Measurements from ENCODE around the gene PRSS23.

GRCh38 chr11:86795949-86796348, 4.4 kb upstream of the PRSS23 start:
- no peak for TF ChIP-seq CREB5 (CRISPR knock-in tag; IDR thresholded peaks at IDR 0.05; ENCODE audit: low read depth)
- TF ChIP-seq TCF4 (CRISPR knock-in tag; IDR thresholded peaks at IDR 0.05; ENCODE audit: borderline replicate concordance): no peak
- TF ChIP-seq RARB (CRISPR knock-in tag; IDR thresholded peaks at IDR 0.05): no peak
- TF ChIP-seq ARNTL (CRISPR knock-in tag; IDR thresholded peaks at IDR 0.05; ENCODE audit: borderline replicate concordance, low read depth): no peak
- no peak for TF ChIP-seq SNAI2 (CRISPR knock-in tag; IDR thresholded peaks at IDR 0.05)
- no peak for TF ChIP-seq ZFP3 (CRISPR knock-in tag; IDR thresholded peaks at IDR 0.05)
- TF ChIP-seq ZFP30 (CRISPR knock-in tag; IDR thresholded peaks at IDR 0.05): no peak
- no peak for TF ChIP-seq BACH2 (CRISPR knock-in tag; IDR thresholded peaks at IDR 0.05; ENCODE audit: borderline replicate concordance)
- TF ChIP-seq, protein P1, sequence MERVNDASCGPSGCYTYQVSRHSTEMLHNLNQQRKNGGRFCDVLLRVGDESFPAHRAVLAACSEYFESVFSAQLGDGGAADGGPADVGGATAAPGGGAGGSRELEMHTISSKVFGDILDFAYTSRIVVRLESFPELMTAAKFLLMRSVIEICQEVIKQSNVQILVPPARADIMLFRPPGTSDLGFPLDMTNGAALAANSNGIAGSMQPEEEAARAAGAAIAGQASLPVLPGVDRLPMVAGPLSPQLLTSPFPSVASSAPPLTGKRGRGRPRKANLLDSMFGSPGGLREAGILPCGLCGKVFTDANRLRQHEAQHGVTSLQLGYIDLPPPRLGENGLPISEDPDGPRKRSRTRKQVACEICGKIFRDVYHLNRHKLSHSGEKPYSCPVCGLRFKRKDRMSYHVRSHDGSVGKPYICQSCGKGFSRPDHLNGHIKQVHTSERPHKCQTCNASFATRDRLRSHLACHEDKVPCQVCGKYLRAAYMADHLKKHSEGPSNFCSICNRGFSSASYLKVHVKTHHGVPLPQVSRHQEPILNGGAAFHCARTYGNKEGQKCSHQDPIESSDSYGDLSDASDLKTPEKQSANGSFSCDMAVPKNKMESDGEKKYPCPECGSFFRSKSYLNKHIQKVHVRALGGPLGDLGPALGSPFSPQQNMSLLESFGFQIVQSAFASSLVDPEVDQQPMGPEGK (CRISPR knock-in tag; IDR thresholded peaks at IDR 0.05; ENCODE audit: borderline replicate concordance): no peak
- no peak for TF ChIP-seq CSDC2 (CRISPR knock-in tag; IDR thresholded peaks at IDR 0.05)
- TF ChIP-seq POU6F1 (CRISPR knock-in tag; IDR thresholded peaks at IDR 0.05; ENCODE audit: borderline replicate concordance, low read depth): no peak
- no peak for TF ChIP-seq TOX (CRISPR knock-in tag; IDR thresholded peaks at IDR 0.05; ENCODE audit: borderline replicate concordance)

Measured in SK-N-SH treated with all-trans-retinoic acid at 6 μM for 48 hours (cell line).